Measurements from ENCODE around the gene COA4.

GRCh38 chr11:73876424-73877310 lies at the start of gene COA4, which contains the start of gene PAAF1:
- TF ChIP-seq OSR1 (CRISPR knock-in tag; IDR thresholded peaks at IDR 0.05): no peak
- peak; percentile 81; the same call in 1 of the 2 replicates for TF ChIP-seq ZFP3 (CRISPR knock-in tag; IDR thresholded peaks at IDR 0.05)
- TF ChIP-seq SNAI2 (CRISPR knock-in tag; IDR thresholded peaks at IDR 0.05): no peak
- no peak for TF ChIP-seq ARNTL (CRISPR knock-in tag; IDR thresholded peaks at IDR 0.05; ENCODE audit: borderline replicate concordance, low read depth)
- TF ChIP-seq, protein P1, sequence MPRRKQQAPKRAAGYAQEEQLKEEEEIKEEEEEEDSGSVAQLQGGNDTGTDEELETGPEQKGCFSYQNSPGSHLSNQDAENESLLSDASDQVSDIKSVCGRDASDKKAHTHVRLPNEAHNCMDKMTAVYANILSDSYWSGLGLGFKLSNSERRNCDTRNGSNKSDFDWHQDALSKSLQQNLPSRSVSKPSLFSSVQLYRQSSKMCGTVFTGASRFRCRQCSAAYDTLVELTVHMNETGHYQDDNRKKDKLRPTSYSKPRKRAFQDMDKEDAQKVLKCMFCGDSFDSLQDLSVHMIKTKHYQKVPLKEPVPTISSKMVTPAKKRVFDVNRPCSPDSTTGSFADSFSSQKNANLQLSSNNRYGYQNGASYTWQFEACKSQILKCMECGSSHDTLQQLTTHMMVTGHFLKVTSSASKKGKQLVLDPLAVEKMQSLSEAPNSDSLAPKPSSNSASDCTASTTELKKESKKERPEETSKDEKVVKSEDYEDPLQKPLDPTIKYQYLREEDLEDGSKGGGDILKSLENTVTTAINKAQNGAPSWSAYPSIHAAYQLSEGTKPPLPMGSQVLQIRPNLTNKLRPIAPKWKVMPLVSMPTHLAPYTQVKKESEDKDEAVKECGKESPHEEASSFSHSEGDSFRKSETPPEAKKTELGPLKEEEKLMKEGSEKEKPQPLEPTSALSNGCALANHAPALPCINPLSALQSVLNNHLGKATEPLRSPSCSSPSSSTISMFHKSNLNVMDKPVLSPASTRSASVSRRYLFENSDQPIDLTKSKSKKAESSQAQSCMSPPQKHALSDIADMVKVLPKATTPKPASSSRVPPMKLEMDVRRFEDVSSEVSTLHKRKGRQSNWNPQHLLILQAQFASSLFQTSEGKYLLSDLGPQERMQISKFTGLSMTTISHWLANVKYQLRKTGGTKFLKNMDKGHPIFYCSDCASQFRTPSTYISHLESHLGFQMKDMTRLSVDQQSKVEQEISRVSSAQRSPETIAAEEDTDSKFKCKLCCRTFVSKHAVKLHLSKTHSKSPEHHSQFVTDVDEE (CRISPR knock-in tag; IDR thresholded peaks at IDR 0.05): 0 out of 2 replicates have a peak, but pooled peaks have one; percentile 32
- TF ChIP-seq RARB (CRISPR knock-in tag; IDR thresholded peaks at IDR 0.05): no peak
- TF ChIP-seq PPARA (CRISPR knock-in tag; IDR thresholded peaks at IDR 0.05; ENCODE audit: borderline replicate concordance): no peak
- TF ChIP-seq, protein P2, sequence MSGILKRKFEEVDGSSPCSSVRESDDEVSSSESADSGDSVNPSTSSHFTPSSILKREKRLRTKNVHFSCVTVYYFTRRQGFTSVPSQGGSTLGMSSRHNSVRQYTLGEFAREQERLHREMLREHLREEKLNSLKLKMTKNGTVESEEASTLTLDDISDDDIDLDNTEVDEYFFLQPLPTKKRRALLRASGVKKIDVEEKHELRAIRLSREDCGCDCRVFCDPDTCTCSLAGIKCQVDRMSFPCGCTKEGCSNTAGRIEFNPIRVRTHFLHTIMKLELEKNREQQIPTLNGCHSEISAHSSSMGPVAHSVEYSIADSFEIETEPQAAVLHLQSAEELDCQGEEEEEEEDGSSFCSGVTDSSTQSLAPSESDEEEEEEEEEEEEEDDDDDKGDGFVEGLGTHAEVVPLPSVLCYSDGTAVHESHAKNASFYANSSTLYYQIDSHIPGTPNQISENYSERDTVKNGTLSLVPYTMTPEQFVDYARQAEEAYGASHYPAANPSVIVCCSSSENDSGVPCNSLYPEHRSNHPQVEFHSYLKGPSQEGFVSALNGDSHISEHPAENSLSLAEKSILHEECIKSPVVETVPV (CRISPR knock-in tag; IDR thresholded peaks at IDR 0.05): no peak
- no peak for TF ChIP-seq ZFP30 (CRISPR knock-in tag; IDR thresholded peaks at IDR 0.05)
- TF ChIP-seq TOX (CRISPR knock-in tag; IDR thresholded peaks at IDR 0.05; ENCODE audit: borderline replicate concordance): no peak
- no peak for TF ChIP-seq CSDC2 (CRISPR knock-in tag; IDR thresholded peaks at IDR 0.05)
- TF ChIP-seq, protein P3, sequence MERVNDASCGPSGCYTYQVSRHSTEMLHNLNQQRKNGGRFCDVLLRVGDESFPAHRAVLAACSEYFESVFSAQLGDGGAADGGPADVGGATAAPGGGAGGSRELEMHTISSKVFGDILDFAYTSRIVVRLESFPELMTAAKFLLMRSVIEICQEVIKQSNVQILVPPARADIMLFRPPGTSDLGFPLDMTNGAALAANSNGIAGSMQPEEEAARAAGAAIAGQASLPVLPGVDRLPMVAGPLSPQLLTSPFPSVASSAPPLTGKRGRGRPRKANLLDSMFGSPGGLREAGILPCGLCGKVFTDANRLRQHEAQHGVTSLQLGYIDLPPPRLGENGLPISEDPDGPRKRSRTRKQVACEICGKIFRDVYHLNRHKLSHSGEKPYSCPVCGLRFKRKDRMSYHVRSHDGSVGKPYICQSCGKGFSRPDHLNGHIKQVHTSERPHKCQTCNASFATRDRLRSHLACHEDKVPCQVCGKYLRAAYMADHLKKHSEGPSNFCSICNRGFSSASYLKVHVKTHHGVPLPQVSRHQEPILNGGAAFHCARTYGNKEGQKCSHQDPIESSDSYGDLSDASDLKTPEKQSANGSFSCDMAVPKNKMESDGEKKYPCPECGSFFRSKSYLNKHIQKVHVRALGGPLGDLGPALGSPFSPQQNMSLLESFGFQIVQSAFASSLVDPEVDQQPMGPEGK (CRISPR knock-in tag; IDR thresholded peaks at IDR 0.05; ENCODE audit: borderline replicate concordance): no peak

Measured in SK-N-SH treated with all-trans-retinoic acid at 6 μM for 48 hours (cell line).